ENCODE results near the gene PRR5.

The PRR5 gene

GRCh38 chr22:44758344-44758973 is 56.5 kb downstream of the PRR5 start:
- no peak for DNase-seq (ENCODE audit: low read depth)

- DNase-seq (ENCODE audit: low read depth), result no peak
Measured at GRCh38 chr22:44759001-44759400, 57.0 kb downstream of the PRR5 start.

- DNase-seq (ENCODE audit: low read depth), result no peak
Measured at GRCh38 chr22:44759430-44760310, 57.7 kb downstream of the PRR5 start.

DNA sequence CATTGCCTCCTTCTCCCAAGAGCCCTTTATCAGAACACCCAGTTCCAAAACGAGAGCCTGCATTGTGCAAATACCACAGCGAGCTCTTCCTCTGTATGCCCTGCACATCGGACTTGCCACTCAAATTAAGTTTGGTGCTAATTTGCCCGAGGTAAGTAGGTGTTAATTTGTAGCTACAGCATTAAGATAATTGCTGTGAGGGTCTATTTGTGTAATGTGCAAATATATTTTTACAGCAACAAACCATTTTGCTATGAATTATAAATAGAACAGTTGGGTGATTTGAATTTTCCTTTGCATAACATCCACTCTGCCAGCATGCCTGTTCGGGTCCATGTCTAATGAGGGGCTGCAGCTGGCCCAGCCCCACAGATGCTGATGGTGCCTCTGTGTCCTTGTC is 58.5 kb downstream of the PRR5 start:
- no peak for DNase-seq (ENCODE audit: low read depth)

DNA sequence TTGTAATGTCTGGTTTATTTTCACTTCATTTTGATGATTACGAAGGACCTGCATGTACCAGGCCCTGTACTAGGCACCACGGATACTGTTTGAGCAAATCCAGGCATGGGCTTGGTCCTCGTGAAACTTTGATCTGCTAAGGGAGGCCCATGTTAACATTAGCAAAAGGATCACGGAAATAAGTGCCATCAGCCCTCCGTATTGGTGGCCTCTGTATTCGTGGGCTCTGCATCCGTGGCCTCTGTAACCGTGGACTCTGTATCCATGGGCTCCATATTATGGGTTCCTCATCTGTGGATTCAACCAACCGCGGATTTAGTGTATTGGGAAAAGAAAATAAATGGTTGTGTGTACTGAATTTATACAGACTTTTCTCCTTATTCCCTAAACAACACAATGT is 59.0 kb downstream of the PRR5 start:
- DNase-seq (ENCODE audit: low read depth), result no peak

- DNase-seq (ENCODE audit: low read depth), result no peak
Measured at GRCh38 chr22:44764373-44764772, 62.4 kb downstream of the PRR5 start.

GRCh38 chr22:44764974-44765373 is 63.0 kb downstream of the PRR5 start:
- no peak for DNase-seq (ENCODE audit: low read depth)

DNA sequence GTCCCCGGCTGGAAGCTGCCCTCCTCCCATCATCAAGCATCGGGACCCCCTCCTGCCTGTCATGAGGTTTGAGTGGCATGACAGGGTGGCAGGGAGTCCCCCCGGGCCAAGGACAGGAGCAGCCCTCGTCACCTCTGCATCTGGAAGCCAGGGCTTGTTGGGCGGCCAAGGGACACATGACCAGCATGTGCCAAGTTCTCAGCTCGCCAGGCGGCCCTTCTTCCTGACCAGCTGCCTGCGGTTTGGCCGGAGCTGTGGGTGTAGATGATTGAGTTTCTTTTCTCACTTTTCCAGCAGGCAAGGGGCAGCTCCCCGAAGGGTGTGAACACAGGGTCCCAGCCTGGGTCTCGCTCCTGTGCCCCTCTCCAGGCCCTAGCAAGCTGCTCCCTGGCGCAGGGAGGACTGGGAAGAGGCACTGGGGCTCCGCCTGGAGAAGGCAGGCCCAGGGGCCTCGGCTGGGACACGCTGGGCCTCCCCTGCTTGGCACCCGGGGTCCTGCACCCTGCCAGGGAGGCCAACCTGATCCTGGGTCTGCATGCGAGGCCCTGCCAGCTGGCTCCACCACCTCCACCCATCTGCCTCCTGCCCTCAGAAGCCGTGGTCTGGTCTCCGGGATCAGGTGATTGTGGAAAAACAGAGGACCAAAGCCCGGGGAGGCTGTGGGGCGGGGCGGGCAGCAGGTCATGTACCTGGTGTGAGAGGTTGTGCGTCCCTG is 63.7 kb downstream of the PRR5 start:
- no peak for DNase-seq (ENCODE audit: low read depth)

GRCh38 chr22:44773082-44773481 is 71.1 kb downstream of the PRR5 start:
- no peak for DNase-seq (ENCODE audit: low read depth)

DNA sequence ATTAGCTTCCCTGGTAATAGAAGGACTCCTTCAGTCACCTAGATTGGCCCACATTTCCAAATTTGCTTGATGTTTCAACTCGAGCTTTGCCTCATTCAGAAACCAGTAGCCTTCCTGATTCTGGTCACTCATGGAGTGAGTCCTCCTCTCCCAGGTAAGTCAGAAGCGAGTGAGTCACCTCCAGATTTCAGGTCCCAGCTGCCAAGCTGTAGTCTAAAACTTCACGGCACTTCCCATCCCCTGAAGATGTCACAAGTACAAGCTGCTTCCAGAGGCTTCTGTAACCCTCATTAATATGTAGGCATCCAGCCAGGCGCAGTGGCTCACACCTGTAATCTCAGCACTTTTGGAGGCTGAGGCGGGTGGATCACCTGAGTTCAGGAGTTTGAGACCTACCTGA is 73.9 kb downstream of the PRR5 start:
- no peak for DNase-seq (ENCODE audit: low read depth)

GRCh38 chr22:44776605-44777363 is 74.8 kb downstream of the PRR5 start:
- no peak for DNase-seq (ENCODE audit: low read depth)

DNA sequence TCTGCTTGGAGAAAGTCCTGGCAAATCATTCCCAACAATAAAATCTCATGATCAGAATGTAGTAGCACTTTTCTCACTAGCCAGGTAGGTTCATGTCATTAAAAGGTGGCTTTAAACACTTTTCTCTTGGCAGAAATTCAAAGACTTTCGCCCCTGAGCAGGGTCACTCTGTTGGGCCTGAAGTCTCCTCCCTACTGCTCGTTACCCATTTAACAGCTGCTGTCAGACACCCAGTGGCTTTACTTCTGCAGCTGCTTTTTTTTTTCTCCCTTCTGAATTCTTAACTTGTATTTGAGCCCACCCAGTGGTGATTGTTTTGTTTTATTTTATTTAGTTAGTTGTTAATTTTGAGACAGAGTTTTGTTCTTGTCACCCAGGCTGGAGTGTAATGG is 75.4 kb downstream of the PRR5 start:
- DNase-seq (ENCODE audit: low read depth), result no peak

- DNase-seq (ENCODE audit: low read depth), result no peak
Measured at GRCh38 chr22:44780876-44781449, 79.0 kb downstream of the PRR5 start.

GRCh38 chr22:44782363-44782963 is 80.5 kb downstream of the PRR5 start:
- DNase-seq (ENCODE audit: low read depth), result no peak

- no peak for DNase-seq (ENCODE audit: low read depth)
Measured at GRCh38 chr22:44783091-44783490, 81.1 kb downstream of the PRR5 start.

- DNase-seq (ENCODE audit: low read depth), result no peak
Measured at GRCh38 chr22:44783581-44783980, 81.6 kb downstream of the PRR5 start.

DNA sequence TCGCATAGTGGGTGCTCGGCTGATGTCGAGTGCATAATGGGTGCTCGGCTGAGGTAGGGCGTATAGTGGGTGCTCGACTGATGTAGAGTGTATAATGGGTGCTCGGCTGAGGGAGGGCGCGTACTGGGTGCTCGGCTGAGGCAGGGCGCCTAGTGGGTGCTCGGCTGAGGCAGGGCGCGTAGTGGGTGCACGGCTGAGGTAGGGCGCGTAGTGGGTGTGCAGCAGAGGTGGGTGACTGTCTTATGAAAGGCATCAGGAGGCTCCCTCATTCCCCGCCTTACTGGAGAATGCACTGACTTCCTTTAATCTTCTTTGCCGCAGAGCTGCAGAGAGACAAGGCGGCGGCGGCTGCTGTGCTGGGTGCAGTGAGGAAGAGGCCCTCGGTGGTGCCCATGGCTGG is 84.1 kb downstream of the PRR5 start:
- DNase-seq (ENCODE audit: low read depth), result no peak

DNA sequence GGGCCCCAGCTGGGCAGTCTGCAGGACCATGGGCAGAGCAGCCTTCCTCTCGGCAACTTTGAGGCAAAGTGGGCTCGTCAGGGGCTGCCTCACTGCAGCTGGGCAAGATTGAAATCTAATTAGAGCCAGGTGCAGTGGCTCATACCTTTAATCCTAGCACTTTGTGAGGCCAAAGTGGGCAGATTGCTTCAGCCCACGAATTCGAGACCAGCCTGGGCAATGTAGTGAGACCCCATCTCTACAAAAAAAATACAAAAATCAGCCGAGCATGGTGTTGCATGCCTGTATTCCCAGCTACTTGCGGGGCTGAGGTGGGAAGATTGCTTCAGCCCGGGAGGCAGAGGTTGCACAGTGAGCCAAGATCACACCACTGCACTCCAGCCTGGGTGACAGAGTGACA is 84.6 kb downstream of the PRR5 start:
- DNase-seq (ENCODE audit: low read depth), result no peak

Measured in GM04504 (cell line).